HG03159 (cell line): Measurements from ENCODE around the gene GLCCI1.
A peak's percentile ranks its signal among the peaks of the same experiment; 100 is the strongest.
"Not testable (repeated sequence)": the region's sequence is repeated elsewhere in the genome, so short reads cannot be mapped to it uniquely, and the experiment has no call there.

ENCODE experiments used
- ATAC-seq: cut with Tn5 transposase; IDR thresholded peaks from one replicate; pipeline ENCODE4 v1.9.1; 2021; ENCODE audit warnings: mild to moderate bottlenecking, moderate library complexity; ENCODE audit not compliant: unreplicated experiment

GLCCI1 gene

DNA sequence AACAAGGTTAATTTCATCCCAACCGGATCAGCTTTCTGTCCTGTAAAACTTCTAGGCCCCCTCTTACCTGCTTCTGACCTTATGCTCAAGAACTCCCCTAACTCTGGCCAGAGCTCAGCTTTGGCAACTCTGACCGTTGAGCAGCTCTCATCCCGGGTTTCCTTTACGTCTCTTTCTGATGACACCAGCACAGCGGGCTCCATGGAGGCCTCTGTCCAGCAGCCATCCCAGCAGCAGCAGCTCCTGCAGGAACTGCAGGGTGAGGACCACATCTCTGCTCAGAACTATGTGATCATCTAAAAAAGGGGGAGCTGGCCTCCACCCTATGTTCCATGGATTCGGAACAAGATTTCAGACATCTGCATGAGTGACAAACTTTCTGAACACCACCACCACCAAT, 117.6 kb downstream of the GLCCI1 start:
- no peak for ATAC-seq

GRCh38 chr7:8089036-8089780, 120.6 kb downstream of the GLCCI1 start:
- ATAC-seq, result no peak

DNA sequence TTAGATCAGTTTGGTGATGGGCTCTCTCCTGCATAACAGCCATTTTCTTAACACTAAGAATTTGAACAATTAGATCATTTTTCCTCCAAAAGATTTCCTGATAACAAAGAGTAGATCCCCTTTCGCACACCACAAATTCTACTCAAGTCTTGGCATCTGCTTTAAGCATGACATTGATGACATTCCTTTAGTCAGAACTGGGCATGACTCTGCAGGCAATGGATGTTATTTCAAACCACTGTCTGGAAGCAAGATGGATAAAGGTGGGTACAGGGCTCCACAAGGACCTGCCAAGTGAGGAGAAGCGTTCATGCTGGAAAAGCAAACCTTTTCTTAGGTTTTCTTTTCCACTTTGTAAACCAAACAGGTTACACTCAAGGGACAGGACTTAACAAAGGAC, 123.5 kb downstream of the GLCCI1 start:
- no peak for ATAC-seq

GRCh38 chr7:8094164-8095140, 125.9 kb downstream of the GLCCI1 start:
- ATAC-seq, result no peak

GRCh38 chr7:8101292-8101691, 132.7 kb downstream of the GLCCI1 start:
- not testable (repeated sequence) for ATAC-seq

GRCh38 chr7:8103282-8103681, 134.7 kb downstream of the GLCCI1 start:
- no peak for ATAC-seq

- no peak for ATAC-seq
Observed at GRCh38 chr7:8105449-8106095, 137.0 kb downstream of the GLCCI1 start.

GRCh38 chr7:8109196-8110022, 140.8 kb downstream of the GLCCI1 start:
- no peak for ATAC-seq

GRCh38 chr7:8111282-8111960, 142.8 kb downstream of the GLCCI1 start:
- no peak for ATAC-seq

DNA sequence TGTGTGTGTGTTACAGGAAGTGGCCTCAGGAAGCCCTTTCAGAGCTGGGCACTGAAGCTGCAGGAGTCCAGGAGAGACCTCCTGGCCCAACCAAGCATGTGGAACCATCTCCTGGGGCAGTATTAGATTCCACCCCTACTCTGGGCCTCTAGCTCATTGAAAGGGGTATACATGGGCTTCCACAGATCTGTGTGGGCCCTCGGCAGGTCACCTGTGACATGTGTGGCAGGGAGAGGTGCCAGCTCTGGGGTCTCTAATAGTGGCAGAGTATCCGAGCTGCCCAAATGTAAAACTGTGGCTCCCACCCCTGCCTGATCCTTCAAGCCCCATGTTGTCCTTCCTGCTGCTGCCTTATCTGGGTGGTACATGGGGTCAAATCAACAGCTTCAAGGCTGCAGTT, 144.1 kb downstream of the GLCCI1 start:
- ATAC-seq, result no peak

GRCh38 chr7:8113184-8113583, 144.6 kb downstream of the GLCCI1 start:
- ATAC-seq, result no peak

DNA sequence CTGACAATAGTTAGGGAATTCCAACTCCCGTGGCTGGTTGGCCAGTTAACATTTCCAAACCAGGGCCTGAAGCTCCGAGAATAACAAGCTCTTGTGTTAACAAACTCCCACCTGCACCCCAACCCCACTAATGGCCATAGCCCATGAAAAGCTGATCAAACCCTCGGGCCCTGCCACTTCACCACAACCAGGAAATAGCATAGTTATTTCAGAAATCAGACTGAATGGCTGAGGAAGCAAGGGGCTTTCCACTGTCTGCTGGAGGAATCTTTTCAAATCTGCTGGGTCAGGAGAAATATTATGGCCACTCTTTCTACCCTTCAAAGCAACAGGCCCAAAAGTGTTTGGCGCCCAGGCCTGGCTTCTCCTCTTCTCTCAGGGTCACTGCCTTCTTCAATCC, 145.6 kb downstream of the GLCCI1 start:
- ATAC-seq, result peak; percentile 29

DNA sequence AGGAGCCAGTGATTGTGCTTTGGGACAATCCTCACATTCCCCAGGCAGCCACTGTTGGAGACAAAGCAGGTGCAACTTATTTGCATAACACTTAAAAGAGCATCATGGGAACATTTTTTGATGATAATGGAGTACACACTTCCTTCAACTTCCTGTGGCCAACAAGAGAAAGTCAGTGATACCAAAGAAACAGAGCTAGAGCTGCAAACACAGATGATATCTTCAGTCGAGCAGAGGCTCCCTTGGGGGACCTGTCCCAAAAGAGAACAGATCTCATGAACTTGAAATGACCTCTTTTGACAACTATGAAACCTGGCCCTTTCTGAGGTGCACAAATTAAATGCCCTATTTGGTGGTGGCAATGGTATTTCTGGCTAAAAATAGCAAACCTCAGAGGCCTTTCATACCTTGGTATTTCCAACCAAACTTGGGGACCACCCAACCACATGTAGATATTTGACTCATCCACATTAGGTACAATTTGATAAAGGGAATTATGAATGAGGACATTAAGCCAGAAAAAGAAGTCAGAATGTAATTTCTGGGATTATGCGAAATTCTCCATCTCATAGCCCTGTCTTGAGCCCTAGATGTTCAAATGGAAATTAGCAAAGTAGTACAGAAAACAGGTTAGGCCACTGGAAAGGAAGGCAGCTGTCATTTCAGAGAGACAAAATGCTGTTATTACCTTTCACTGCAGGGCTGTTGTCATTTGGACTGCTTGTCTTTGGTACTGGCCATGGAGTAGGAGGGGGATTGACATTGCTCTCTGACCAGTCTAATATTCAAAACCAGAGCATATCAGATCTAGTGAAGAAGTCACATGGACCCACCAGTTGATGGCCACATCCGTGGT, 147.2 kb downstream of the GLCCI1 start:
- peak; percentile 91 for ATAC-seq

DNA sequence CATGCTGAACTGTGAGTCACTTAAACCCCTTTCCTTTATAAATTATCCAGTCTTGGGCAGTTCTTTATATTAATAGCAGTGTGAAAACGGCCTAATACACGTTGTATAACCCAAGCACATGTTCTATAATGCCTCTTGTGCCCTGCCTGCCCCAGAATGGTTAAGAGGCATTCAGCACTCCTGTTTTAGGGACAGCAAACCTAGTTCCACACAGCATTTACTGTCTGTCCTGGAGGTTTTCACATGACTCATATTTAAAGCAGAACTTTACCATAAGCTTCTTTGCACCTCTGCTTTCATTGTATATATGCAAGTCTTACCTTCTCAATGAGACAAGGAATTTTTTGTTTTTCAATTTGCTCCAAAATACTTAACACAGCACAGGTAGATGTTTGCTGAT, 148.6 kb downstream of the GLCCI1 start:
- no peak for ATAC-seq

DNA sequence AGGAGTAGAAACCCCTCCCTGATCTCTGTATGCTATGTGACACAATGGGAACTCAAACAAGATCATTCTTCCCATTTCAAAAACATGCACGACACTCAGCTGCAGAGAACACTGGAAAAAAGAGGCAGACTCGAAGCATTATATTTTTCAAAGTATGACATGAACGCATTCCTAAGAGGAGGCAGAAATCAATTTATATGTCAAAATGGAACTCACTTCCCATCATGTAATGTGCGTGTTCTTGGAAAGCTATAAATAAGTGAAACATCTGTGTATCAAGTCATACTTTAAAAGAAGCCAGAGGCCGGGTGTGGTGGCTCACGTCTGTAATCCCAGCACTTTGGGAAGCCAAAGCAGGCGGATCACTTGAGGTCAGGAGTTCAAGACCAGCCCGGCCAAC, 150.7 kb downstream of the GLCCI1 start:
- ATAC-seq, result no peak

DNA sequence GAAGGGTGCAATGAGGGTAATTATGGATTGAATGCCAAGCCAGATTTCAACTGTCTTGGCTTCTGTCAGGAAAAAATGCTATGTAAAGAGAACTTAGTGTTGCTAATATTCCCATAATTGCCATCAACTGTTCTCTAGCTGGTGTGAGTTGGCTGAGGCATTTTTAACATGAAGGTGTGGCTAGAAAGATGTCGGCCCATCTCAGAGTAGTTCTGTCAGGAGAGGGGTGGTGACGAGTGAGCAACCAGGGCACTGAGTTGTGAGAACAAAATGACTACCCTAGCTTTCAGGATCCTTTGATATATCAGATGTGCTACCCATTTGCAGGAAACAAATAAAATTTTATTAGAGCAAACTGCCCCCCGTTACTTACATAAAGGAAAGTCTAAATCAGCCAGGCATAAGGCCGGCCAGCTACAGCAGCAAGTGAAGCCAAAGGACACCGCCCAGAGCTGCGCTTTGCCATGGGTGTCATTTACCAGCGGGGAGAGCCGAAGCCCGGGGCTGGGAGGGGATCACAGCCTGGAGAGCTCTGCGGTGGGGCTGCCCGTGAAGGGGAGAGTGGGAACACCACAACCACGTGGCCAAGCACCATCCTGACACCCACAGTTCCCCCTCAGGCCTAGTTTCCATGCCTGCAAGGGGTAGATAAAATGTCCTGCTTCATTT, 151.9 kb downstream of the GLCCI1 start:
- no peak for ATAC-seq

DNA sequence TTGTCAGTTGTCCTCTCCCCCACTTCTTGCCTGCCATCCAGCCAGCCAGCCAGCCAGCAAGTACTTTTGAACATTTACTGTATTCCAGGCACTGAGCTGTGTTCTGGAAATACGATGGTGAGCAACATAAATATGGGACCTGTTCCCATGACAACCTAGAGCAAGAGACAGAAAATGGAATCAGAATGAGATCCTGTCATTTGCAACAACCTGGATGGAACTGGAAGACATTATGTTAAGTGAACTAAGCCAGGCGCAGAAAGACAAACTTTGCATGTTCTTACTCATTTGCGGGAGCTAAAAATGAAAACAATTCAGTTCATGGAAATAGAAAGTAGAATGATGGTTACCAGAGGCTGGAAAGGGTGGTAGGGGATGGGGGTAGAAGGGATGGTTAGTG, 152.6 kb downstream of the GLCCI1 start:
- ATAC-seq, result no peak

DNA sequence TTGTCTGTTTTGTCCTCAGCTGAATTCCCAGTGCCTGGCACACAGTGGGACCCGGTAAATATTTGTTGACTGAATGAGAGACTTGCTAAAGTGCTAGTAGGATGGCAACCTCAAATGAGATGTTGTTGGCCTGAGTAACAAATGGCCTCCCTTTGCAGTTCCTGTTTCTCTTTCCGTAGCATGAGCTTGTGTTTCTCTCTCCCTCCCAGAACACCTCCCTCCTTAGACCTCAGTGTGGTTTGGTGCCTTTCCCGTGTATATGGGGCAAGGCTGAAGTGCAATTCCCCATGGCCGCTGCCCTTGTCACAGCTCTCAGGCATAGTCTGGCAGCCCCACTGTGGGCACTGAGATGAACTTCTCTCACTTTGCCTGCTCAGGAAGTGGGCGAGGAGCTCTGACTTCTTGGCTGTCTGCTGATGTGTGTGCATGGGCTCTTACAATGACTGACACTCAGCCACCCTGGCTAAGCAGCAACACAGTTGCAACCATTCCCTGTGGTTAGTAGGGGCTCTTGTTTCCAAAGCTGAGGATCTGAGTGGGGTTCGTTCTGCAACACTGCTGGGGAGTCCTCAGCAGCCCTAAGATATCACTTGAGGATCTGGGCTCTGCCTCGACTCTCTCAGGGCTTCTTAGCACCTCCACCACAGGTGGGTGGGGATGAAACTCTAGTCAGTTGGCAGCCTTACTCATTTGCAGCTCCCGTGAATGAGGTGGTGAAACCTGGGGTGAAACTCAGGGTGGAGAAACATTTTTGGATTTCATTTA, 157.3 kb downstream of the GLCCI1 start:
- peak; percentile 74 for ATAC-seq
